ENCODE results near the gene SLC35E3.

SLC35E3 gene

GRCh38 chr12:68761442-68761812 is 15.5 kb downstream of the SLC35E3 start:
- no peak for DNase-seq (ENCODE audit: low spot score)
- TF ChIP-seq CTCF (IDR thresholded peaks at IDR 0.05; ENCODE audit: extremely low read depth, missing control alignments), result no peak

- DNase-seq (ENCODE audit: low spot score), result no peak
- no peak for TF ChIP-seq CTCF (IDR thresholded peaks at IDR 0.05; ENCODE audit: extremely low read depth, missing control alignments)
Measured at GRCh38 chr12:68761901-68762630, 16.1 kb downstream of the SLC35E3 start.

- no peak for TF ChIP-seq CTCF (IDR thresholded peaks at IDR 0.05; ENCODE audit: extremely low read depth, missing control alignments)
- DNase-seq (ENCODE audit: low spot score), result no peak
Measured at GRCh38 chr12:68762691-68763090, 16.7 kb downstream of the SLC35E3 start.

- DNase-seq (ENCODE audit: low spot score), result no peak
- TF ChIP-seq CTCF (IDR thresholded peaks at IDR 0.05; ENCODE audit: extremely low read depth, missing control alignments), result no peak
Measured at GRCh38 chr12:68765696-68766095, 19.7 kb downstream of the SLC35E3 start.

GRCh38 chr12:68766646-68767045 is 20.7 kb downstream of the SLC35E3 start:
- DNase-seq (ENCODE audit: low spot score), result no peak
- no peak for TF ChIP-seq CTCF (IDR thresholded peaks at IDR 0.05; ENCODE audit: extremely low read depth, missing control alignments)

GRCh38 chr12:68767191-68767590 is 21.2 kb downstream of the SLC35E3 start:
- TF ChIP-seq CTCF (IDR thresholded peaks at IDR 0.05; ENCODE audit: extremely low read depth, missing control alignments), result no peak
- DNase-seq (ENCODE audit: low spot score), result no peak

- no peak for DNase-seq (ENCODE audit: low spot score)
- TF ChIP-seq CTCF (IDR thresholded peaks at IDR 0.05; ENCODE audit: extremely low read depth, missing control alignments), result no peak
Measured at GRCh38 chr12:68768431-68768939, 22.5 kb downstream of the SLC35E3 start.

Measured in GM20000 (cell line).